SKM-1 treated with dmso at 0.1 percent for 144 hours (cell line): Measurements from ENCODE around the gene MT1E.
A peak's percentile ranks its signal among the peaks of the same experiment; 100 is the strongest.
"Not testable (repeated sequence)": the region's sequence is repeated elsewhere in the genome, so short reads cannot be mapped to it uniquely, and the experiment has no call there.

Experiments
- DNase-seq: peaks from one replicate; lab custom pipeline; 2025; ENCODE audit not compliant: unreplicated experiment; lab: John Stamatoyannopoulos, UW

MT1E gene

DNA sequence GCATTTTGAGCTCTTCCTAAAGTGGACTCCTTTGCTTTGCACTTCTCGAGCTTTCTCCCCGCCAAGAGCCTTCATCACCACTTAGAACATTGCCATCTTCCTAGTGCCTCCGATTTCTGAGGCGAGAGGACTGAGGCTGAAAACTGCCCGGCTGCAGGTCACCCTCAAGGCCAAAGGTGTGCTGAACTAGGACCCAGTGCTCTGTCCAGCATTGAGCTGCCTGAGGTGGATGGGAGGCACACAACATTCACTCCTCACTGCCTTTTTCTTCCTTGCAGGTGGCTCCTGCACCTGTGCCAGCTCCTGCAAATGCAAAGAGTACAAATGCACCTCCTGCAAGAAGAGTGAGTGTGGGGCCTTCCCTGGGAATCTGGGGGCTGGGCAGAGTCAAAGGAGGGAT, 18.3 kb downstream of the MT1E start:
- DNase-seq = no peak

DNA sequence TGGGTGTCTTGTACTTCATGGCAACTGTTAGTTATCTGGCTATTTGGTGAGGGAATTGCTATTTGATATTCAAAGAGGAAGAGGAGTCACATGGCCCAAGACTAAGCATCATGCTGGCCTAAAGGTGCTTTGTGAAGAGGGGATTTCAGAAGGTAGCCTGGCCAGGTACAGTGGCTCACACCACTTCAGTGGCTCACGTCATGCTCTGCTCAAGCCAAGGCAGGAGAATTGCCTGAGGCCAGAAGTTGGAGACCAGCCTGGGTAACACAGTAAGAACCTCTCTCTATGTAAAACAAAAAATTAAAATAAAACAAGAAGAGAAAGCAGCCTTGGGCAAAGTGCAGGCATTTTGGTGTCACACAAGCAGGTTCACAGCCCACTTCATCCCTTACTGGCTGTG, 19.7 kb downstream of the MT1E start:
- DNase-seq = no peak

DNA sequence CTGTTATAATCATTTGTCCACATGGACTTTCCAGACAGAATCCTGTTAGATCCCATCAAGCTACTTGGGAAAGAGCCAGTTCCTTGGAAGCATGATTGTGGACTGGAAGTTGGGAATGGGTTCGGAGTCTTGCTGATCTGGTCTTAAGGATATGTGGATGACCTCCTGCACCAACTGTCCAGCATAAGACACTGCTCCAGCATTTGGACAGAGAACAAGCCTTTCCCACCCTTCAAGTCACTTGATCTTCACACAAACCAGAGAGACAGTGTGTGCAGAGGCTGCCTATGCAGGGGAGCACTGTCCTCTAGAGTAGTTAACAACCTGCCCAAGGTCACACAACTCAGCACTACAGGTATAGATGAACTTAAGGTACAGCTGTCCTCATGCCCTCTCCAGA, 20.3 kb downstream of the MT1E start:
- DNase-seq = no peak

DNA sequence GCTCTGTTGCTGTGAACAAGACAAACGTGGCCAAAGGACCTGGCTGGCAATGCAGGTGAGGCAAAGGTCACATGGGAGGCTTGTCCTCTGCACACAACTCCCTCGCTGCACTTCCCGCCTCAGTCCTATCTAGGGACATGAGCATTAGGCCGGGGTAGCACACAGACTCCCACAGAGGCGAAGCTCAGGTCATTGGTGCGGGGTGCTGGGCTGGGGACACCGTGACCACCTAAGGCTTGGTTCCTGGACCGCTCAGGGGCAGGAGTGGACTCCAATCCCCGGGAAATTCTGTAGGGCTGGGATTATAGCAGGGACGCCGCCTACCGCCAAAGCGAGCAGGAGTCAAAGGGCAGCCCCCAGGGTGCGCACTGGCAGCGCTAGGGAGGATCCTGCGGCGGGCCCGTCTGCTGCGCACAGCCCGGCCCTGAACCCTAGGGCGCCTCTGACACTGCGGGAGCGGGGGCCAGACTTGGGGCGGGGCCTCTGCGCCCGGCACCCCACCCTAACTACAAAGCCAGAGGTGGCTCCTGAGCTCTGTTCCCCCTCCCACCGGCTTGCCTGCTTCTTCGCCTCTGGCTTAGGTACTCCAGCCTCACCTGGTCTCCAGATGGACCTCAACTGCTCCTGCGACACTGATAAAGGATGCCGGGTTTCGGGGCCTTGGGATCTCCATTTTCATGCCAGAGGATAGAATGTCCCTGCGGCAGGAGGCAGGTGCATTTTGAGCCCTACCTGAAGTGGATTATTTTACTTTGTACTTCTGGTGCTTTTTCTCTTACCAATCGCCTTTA, 22.3 kb downstream of the MT1E start:
- DNase-seq = no peak

DNA sequence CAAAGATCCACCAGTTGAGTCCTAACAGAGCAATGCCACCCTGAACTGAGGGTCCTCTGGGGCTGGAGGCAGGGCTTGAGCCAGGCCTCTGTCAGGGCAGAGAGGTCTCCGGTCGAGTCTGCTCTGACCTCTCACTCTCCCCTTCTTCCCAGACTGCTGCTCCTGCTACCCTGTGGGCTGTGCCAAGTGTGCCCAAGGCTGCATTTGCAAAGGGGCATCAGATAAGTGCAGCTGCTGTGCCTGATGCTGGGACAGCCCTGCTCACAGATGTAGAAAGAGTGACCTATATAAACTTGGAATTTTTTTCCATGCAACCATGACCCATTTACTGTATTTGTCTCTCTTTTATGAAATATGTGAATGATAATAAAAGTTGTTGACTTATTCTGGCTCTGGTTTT, 23.7 kb downstream of the MT1E start:
- no peak for DNase-seq

DNA sequence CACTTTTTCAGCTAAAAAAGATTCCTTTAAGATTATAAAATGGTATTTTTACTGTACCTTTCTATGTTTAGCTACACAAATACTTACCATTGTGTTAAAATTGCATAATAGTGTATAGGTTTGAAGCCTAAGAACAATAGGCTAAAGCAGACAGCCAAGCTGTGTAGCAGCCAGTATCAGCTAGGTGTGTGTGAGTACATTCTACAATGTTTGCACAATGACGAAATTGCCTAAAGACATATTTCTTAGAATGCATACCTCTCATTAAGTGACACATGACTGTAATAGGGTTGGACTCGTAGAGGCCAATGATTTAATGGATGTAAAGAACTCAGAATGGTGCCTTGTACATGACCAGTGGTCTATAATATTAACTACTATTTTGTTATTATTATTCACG, 24.2 kb downstream of the MT1E start:
- DNase-seq = no peak

DNA sequence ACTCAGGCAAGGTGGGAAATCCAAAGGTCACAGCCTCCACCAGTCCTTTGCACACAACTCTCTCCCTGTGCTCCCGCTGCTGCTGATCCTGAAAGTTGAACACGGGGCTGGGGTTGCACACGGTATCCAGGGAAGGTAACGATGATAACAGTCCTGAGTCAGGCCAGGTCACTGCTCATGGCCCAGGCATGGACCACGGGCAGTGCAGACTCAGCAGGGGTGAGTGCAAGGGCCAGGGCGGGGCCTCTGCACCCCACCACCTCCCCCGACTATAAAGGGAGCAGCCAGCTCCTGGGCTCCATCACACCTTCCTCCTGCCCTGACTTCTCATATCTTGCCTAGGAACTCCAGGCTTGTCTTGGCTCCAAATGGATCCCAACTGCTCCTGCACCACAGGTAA, 26.0 kb downstream of the MT1E start, which contains the start of gene MT1B:
TSS of gene MT1B (plus strand) at position 301 of the 400 bp plus-strand sequence. CDS start at position 369, 68 bp downstream.
- no peak for DNase-seq

DNA sequence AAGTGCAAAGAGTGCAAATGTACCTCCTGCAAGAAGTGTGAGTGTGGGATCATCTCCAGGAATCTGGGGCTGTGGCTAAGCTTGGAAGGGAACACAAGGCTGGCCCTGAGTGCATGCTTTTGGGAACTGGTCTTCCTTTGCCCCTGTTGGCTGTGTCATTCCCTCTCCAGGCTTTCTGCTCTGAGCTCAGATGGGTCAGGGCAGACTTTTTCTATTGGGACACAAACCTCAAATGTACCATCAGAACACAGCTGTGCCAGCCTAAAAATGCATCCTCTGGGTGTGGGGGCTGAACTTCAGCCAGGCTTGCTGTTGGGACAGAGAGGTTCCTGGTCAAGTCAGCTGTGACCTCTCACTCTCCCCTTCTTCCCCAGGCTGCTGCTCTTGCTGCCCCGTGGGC, 27.0 kb downstream of the MT1E start:
- no peak for DNase-seq

DNA sequence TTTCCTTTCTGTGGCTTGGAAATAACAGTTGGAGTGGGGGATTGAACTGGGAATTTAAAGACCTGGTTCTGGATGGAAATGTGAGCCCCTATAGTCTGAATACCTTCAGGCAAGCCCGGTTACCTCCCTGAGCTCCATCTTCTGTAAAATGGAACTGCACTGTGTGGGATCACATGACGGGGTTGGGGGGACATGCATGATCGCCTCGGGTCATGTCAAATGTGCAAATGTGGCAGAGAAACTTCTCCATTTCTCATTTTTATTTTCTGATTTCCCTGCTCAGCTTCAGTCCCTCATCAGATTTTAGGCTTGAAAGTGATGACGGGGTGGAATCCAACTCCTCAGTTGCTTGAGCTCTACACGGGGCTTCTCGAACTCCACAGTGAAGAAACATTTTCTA, 27.6 kb downstream of the MT1E start:
- no peak for DNase-seq

DNA sequence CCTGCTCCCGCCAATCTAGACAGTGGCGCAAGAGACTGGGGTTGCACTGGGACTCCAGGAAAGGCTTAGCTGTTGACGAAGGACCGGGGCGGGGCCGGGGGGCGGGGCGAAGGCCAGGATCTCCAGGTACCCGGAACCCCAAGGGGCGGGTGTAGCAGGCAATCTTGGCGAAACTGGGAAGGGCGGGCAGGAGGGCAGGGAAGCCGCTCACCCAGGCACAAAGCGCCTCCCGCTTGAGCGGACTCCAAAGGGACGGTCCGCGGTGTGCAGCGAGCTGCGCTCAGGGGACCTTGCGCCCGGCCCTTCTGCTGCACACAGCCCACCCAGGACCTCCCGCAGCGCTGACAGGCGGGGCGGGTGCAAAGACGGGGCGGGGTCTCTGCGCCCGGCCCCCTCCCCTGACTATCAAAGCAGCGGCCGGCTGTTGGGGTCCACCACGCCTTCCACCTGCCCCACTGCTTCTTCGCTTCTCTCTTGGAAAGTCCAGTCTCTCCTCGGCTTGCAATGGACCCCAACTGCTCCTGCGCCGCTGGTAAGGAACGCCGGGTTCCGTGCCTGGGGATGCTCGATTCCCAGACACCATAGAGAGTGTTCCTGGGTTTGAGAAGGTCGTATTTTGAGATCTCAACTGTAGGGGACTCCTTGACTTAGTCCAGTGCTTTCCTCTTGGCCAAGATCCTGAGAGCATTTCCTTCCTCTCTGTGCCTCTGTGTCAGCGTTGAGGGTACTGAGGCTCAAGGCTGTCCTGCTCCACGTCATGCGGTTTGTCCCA, 32.2 kb downstream of the MT1E start, which contains the start of gene MT1F:
TSS of gene MT1F (plus strand) at position 405 of the 772 bp plus-strand sequence. CDS start at position 505, 100 bp downstream.
- DNase-seq = peak; percentile 35

DNA sequence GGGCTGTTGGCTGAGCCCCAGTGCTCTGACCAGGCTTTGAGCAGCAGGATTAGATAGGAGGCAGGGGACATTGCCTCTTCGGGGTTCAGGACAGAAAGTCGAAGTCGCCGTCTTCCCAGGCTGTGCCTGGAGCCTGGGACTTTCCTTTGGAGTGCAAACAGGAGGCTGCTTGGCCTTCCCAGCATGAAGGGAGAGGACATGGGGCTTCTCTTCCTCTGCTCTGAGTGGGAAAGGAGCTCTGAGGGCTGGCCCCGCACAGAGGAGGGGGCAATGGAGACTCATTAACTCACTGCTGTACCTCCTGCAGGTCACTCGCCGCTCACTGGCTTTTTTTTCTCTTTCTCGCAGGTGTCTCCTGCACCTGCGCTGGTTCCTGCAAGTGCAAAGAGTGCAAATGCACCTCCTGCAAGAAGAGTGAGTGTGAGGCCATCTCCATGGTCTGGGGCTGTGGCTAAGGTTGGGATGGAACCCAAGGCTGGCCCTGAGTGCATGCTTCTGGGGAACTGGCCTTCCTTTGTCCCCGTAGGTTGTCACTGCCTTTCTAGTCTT, 32.8 kb downstream of the MT1E start:
- no peak for DNase-seq

DNA sequence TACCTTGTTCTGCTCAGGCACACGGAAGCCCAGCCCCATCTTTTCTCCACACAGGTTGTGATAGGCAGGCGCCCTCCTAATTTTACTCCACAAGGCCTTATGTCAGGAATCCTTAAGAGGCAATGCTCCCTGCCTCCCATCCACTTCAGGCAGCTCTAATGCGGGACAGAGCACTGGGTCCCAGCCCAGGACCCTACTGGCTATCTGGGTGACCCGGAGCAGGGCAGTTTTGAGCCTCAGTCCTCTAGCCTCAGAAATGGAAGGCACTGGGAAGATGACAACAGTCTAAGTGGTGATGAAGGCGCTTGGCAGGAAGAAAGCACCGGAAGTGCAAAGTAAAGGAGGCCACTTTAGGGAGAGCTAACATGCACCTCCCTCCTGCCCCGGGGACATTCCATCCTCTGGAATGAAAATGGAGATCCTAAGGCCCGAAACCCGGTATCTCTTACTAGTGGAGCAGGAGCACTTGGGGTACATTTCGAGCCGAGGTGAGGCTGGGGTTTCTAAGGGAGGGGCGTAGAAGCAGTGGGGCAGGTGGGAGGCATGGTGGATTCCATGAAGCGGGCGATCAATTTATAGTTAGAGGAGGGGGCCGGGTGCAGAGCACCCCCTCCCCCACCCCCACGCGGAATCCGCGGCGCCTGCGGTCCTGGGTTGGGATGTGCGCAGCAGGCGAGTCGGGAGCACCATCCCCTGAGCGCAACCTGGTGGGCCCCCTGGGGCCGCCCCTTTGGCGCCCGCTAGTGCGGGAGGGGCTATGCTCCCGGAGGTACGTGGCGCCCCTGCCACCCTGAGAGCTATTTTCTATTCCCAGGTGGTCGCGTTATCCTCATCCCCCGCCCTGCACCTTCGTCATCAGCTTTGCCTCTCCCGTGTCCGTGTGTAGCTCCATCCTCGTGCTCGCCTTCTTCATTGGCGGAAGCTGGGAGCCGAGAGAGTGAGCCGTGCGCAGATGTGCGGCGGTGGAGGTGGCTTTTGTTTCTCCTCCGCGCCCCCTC, 37.1 kb downstream of the MT1E start:
- DNase-seq = no peak

DNA sequence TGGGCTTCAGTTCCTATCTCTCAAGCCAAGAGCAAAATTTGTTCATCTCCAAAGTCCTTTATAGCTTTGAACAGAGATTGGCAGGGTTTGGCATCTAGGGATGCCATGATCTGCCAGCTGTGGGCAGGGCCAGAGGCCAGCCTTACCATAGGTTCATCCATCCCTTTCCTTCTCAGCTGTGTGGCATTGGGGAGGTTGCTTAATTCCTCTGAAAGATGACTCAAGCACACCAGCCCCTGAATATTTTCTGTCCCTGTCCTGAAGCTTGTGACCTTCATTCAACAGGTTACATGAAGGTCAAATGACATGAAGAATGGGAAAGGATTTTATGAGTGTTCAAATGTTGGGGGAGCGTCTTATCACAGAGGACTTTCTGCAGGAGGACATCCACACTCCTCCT, 38.9 kb downstream of the MT1E start:
- no peak for DNase-seq

DNA sequence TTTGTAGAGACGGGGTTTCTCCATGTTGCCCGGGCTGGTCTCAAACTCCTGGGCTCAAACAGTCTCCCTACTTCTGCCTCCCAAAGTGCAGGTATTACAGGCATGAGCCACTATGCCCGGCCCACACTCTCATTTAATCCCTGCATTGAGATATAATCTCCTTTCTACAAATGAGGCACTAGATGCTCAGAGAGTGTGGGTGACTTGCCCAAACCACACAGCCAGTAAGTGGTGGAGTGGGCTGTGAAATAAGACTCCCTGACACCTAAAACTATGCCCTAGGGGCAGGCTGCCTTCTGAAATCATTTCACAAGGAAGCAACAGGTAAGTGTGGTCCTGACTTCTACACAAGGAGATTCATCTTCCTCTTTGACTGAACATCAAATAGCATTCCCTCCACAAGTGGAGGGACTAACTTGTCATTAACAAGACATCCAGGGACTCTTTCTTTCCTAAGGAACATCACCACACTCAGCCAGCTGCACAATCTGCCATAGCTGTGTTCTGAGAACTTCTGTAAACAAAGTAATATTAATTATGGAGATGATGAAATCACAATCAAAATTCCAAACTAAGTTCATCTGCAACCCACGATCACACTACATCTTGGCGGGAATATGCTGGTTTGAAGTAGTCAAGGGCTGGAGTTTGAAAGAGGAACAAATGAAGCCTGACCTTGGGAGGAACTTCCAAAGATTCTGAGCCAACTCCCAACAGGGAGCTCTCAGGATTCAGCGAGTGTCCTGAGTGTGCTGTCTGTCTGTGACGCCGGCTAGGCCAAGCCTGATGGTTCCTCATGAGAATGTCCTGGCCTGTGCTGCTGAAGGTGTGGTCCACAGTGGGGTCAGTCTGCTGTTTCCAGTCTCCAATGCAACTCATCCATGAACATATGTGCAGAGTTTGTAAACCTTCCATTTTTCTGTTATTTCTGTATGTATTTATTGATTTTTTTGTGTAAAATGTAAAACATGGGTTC, 40.0 kb downstream of the MT1E start:
- not testable (repeated sequence) for DNase-seq

DNA sequence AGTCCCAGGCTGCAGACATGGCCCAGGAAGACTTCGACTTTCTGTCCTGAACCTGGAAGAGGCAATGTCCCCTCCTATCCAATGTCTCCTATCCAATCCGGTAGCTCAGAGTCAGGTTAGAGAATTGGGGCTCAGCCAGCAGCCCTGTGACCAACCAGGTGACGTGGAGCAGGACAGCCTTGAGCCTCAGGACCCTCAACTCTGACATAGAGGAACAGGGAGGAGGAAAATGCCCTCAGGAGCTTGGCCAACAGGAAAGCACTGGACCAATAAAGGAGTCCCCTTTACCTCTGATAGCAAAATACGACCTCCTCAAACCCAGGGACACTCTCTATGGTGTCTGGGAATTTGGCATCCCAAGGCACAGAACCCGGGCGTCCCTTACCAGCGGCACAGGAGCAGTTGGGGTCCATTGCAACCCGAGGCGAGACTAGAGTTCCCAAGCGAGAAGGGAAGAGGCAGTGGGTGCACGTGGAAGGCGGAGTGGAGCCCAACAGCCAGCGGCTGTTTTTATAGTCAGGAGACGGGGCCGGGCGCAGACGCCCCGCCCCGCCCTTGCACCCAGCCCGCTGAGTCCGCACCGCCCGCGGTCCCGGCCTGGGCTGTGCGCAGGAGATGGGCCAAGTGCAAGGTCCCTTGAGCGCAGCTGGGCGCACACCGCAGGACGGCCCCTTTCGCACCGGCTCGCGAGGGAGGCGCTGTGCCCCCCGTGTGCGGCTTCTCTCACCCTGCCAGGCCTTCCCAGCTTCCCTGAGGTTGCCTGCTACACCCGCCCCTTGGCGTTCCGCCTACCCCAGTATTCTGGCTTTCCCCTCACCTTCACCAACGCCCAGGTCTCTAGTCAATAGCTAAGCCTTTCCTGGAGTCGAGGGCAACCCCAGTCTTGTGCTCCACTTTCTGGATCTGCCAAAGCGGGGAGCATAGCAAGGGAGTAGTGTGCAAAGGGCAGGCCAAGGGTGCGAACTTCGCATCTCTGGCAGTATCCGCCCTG, 42.3 kb downstream of the MT1E start, which contains the start of gene MT1G:
TSS of gene MT1G (minus strand) at position 485 of the 991 bp plus-strand sequence. CDS start at position 413, 72 bp downstream.
- DNase-seq = no peak

DNA sequence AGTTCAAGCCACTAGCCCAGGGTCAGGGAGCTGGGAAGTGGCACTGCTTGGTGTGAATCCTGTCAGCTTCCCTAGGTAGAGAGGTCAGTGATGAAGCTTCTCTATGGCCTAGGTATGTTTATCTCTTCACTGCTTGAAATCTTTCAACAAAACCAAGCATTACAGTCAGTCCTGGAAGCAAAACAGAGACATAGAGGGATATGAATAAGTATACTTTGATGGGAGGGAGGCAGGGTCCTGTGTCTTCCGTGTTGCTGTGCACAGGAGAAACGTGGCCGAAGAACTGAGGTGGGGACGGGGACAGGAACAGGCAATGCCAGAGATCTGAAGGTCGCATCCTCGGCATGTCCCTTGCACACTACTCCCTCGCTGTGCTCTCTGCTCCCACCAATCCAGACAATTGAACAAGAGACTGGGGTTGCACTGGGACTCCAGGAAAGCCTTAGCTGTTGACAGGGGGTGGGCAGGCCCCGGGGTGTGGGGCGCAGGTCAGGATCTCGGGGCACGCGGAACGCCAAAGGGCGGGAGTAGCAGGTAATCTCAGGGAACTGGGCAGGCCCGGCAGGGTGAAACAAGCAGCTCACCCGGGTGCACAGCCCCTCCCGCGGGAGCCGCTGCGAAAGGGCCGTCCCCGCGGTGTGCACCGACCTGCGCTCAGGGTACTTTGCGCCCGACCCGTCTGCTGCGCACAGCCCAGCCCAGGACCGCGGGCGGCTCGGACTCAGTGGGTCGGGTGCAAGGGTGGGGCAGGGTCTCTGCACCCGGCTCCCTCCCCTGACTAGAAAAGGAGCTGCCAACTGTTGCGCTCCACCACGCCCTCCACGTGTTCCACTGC, 43.6 kb downstream of the MT1E start, which contains the start of gene MT1H:
TSS of gene MT1H (plus strand) at position 810 of the 835 bp plus-strand sequence. CDS start 71 bp downstream, outside the sequence.
- no peak for DNase-seq
